ENCODE results near the gene GGCT. TPM values are rescaled to one million over a fixed set of nuclear protein-coding genes. Genes with fewer than 3 reads are reported as not detected.
"Not testable (repeated sequence)": the region's sequence is repeated elsewhere in the genome, so short reads cannot be mapped to it uniquely, and the experiment has no call there.

GGCT gene
- total RNA-seq, 4 donors from 2014 or later: 24.1 to 47.0 (median 30.1) TPM

GRCh38 chr7:30533886-30534285, 29.3 kb upstream of the GGCT start:
- Histone ChIP-seq H3K36me3 (no peaks in the 10 kb centered on the region), H3K27ac (no peak overlapping the region), H3K9me3 (no peaks in the 10 kb centered on the region), H3K4me1 (no peaks in the 10 kb centered on the region), H3K4me3 (replicated peaks in 1 of 3) (no peak overlapping the region), H3K27me3 (no peaks in the 10 kb centered on the region)
- 81 to 91% methylated on average over 5 of the region's 5 CpGs for WGBS, 2 donors
- intact Hi-C loops (cut with DNase I): no loop called here
- TF ChIP-seq POLR2A (IDR thresholded peaks at IDR 0.05): no peak
- no peak for TF ChIP-seq CTCF (IDR thresholded peaks at IDR 0.05)
- DNase-seq: no peak

- H3K9me3 ChIP-seq: no peaks in the 10 kb centered on the region
- H3K27ac ChIP-seq: no peak overlapping the region
- intact Hi-C loops (cut with DNase I): no loop called here
- DNase-seq: no peak
- 96 to 97% methylated on average over 3 of the region's 3 CpGs for WGBS, 2 donors
- no peaks in the 10 kb centered on the region for H3K36me3 ChIP-seq
- H3K27me3 ChIP-seq: no peaks in the 10 kb centered on the region
- TF ChIP-seq POLR2A (IDR thresholded peaks at IDR 0.05) (no peak), CTCF (IDR thresholded peaks at IDR 0.05) (no peak)
- no peaks in the 10 kb centered on the region for H3K4me1 ChIP-seq
- no peak overlapping the region for H3K4me3 ChIP-seq (replicated peaks in 1 of 3)
Measured at GRCh38 chr7:30531286-30531685, 26.7 kb upstream of the GGCT start.

DNA sequence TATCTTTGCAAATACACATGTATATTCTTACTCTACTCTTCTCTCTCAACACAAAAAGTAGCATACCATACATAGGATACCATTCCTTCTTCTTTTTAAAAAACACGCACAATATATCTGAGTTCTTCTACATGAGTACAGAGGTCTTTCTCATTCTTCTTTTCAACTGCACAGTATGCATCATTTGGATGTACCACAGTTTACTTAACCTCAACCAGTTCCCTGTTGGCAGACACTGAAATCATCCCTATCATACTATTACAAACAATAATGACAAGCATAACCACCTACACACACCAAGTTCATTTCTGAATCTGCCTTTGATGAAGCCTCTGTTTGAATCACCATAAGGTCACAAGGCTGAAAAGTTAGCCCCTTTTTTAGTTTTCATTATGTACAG, 25.7 kb upstream of the GGCT start:
- H3K27me3 ChIP-seq: no peaks in the 10 kb centered on the region
- intact Hi-C loops (cut with DNase I): no loop called here
- H3K36me3 ChIP-seq: no peaks in the 10 kb centered on the region
- DNase-seq: no peak
- no peaks in the 10 kb centered on the region for H3K4me1 ChIP-seq
- TF ChIP-seq CTCF (IDR thresholded peaks at IDR 0.05) (no peak), POLR2A (IDR thresholded peaks at IDR 0.05) (no peak)
- no peaks in the 10 kb centered on the region for H3K9me3 ChIP-seq
- H3K4me3 ChIP-seq (replicated peaks in 1 of 3): no peak overlapping the region
- H3K27ac ChIP-seq: no peak overlapping the region
- 96 to 98% methylated on average over 1 of the region's 1 CpG for WGBS, 2 donors

GRCh38 chr7:30528779-30529178, 24.1 kb upstream of the GGCT start:
- Histone ChIP-seq H3K9me3 (no peaks in the 10 kb centered on the region), H3K4me1 (no peaks in the 10 kb centered on the region), H3K4me3 (replicated peaks in 1 of 3) (no peak overlapping the region), H3K27me3 (no peaks in the 10 kb centered on the region), H3K36me3 (no peaks in the 10 kb centered on the region), H3K27ac (no peak overlapping the region)
- no peak for DNase-seq
- intact Hi-C loops (cut with DNase I): no loop called here
- no peak for TF ChIP-seq POLR2A (IDR thresholded peaks at IDR 0.05)
- no peak for TF ChIP-seq CTCF (IDR thresholded peaks at IDR 0.05)

- DNase-seq; H3K9me3 ChIP-seq; H3K4me1 ChIP-seq; H3K27ac ChIP-seq; intact Hi-C loops (cut with DNase I); H3K36me3 ChIP-seq; H3K27me3 ChIP-seq; H3K4me3 ChIP-seq (replicated peaks in 1 of 3): not testable (repeated sequence)
- WGBS, 2 donors: 76 to 88% methylated on average over 1 of the region's 1 CpG
Measured at GRCh38 chr7:30527297-30527696, 22.7 kb upstream of the GGCT start.

GRCh38 chr7:30526163-30526562, 21.5 kb upstream of the GGCT start:
- H3K27me3 ChIP-seq: no peaks in the 10 kb centered on the region
- peaks cover 4 to 8% of the 10 kb centered on the region in 2 donors for H3K4me1 ChIP-seq
- H3K9me3 ChIP-seq: no peaks in the 10 kb centered on the region
- TF ChIP-seq POLR2A (IDR thresholded peaks at IDR 0.05): no peak
- no peak for TF ChIP-seq CTCF (IDR thresholded peaks at IDR 0.05)
- 95 to 100% methylated on average over 4 of the region's 4 CpGs for WGBS, 2 donors
- no peak for DNase-seq
- no peaks in the 10 kb centered on the region for H3K36me3 ChIP-seq
- H3K4me3 ChIP-seq (replicated peaks in 1 of 3): no peak overlapping the region
- H3K27ac ChIP-seq: no peak overlapping the region
- intact Hi-C loops (cut with DNase I): no loop called here
